Jurkat, Clone E6-1 (cell line): ENCODE measurements around the gene DAPK3.
"Not testable (repeated sequence)": the region's sequence is repeated elsewhere in the genome, so short reads cannot be mapped to it uniquely, and the experiment has no call there.

Source experiments
- DNase-seq: peaks from one replicate; pipeline ENCODE4 v3.0.0-alpha.2; 2011; ENCODE audit warnings: low read depth, low spot score
- H3K4me3 ChIP-seq: 2 replicates; pipeline ENCODE4 v1.5.1; 2011; ENCODE audit warnings: mild to moderate bottlenecking, low read length, control low read depth, moderate library complexity

Gene DAPK3

DNA sequence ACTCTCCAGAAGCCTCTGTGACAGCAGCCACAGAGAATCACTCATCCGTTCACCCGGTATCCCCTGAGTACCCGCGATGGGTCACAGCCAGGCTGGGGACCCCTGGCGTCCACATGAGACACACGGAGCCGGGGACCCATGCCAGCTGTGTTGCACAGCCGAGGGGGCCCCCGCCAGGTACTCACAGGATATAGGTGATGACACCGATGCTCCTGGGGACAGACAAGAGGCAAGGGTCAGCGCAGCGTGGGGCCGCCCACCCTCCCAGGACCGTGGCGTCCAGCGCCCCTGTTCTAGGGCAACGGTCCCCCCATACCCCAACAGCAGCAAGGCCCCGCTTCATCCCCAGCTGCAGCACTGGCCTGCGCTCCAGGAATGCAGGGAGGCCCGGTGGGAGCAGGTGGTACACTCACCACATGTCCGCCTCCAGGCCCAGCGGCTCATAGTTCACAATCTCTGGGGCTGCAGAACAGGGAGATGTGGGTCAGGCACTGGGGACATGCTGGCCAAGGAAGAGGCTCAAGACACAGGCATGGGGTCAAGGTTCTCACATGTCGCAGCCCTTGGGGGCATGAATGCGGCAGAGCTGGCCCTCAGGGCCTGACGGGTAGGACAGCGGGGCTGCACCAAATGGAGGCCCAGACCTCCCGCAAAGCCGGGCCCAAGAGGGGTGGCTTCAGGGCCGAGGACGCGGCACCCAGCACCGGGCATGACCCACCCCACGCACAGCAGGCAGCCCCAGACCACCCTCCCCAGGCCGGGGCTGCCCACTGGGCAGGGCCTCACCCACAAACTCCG, 7.2 kb downstream of the DAPK3 start:
- no peak overlapping the region for H3K4me3 ChIP-seq
- DNase-seq: no peak

GRCh38 chr19:3961007-3961406, 9.9 kb downstream of the DAPK3 start:
- no peak for DNase-seq
- no peak overlapping the region for H3K4me3 ChIP-seq

GRCh38 chr19:3959766-3960131, 11.2 kb downstream of the DAPK3 start:
- DNase-seq: no peak
- no peak overlapping the region for H3K4me3 ChIP-seq

DNA sequence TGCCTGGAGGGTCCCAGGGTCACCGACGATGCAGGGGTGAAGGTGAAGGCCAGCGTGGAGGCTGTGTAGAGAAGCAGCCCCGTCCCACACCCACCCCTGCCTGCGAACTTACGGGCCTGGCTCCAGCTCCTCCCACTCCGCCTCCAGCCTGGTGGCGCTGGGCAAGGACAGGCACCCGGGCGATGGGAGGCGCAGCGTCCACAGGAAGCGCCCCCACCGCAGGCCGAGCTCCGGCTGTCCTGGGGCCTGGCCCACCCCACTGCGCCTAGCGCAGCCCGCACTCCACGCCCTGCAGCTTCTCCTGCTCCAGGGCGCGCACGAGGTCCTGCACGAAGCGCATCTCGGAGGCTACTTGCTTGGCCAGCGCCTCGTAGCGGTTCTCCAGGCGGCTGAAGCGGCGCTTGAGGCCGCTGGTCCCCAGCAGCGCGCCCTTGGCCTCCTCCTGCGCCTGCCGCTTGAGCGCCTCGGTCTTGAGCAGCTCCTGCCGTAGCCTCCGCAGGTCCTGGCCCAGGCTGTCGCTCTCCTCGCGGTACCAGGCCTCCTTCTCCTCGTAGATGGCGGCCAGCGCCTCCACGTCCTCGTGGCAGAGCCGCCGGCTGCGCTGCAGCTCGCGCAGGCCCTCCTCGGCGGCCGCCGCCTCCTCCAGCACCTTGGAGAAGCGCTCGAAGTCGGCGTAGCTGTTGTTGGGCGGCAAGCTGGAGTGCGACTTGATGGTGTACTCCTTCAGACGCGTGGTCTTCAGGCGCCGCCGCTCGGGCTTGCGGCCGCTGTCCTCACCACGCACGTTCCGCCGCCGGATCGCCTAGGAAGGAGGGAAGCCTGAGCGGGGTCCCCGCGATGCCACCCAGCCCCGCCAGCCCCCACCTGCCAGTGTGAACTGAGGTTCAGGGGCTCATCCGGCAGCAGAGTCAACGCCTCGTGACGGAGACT, 11.8 kb downstream of the DAPK3 start:
- no peak for DNase-seq
- no peak overlapping the region for H3K4me3 ChIP-seq

DNA sequence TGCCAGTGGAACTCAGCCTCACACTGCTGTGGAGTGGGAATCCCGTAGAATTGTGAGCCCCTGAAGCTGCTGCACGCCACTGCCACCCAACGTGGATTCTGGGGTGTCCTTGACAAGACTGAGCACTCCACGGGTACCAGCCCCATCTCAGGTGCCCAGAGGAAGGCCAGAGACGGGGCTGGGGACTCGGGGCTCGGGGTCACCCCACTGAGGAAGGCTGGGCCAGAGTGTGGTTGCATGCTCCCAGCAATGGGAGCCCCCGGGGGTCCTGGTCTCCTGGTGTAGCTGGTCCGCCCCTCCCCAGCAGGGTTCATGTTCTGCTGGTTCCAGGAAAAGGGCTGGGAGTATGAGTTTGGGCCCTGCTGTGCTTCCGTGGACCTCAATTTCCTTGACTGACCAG, 15.2 kb downstream of the DAPK3 start:
- no peak overlapping the region for H3K4me3 ChIP-seq
- no peak for DNase-seq

GRCh38 chr19:3955276-3955675, 15.6 kb downstream of the DAPK3 start:
- not testable (repeated sequence) for H3K4me3 ChIP-seq, DNase-seq

DNA sequence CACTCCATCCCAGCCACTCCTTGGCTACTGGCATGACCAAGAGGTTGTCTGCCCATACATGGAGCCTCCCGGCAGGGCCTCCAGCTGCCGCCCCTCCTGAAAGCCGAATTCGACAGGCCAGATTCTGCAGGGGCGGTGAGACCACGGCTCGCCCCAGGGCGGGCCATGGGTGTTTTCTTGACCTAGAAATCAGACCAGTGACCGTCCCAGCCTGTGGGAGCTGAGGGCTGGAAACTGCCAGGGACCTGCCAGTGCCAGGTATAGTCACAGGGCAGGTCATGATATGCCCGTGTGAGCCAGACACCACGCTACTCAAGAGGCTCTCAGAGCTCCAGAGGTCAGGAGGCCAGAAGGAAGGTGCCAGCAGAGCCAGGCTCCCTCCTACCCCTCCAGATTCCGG, 16.8 kb downstream of the DAPK3 start:
- no peak overlapping the region for H3K4me3 ChIP-seq
- DNase-seq: no peak

DNA sequence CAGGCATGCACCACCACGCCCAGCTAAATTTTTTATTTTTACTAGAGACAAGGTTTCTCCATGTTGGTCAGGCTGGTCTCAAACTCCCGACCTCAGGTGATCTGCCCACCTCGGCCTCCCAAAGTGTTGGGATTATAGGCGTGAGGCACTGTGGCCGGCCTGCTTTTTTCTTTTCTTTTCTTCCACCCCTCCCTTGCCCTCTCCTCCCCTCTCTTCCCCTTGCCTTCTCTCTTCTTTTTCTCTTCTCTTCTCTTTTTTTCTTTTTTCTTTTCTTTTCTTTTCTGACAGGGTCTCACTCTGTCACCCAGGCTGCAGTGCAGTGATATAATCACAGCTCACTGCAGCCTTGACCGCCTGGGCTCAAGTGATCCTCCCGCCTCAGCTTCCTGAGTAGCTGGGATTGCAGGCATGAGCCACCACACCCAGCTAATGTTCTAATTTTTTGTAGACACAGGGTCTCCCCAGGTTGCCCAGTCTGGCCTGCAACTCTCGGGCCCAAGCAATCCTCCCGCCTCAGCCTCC, 18.1 kb downstream of the DAPK3 start:
- H3K4me3 ChIP-seq, DNase-seq: not testable (repeated sequence)

GRCh38 chr19:3950871-3951861, 19.7 kb downstream of the DAPK3 start:
- H3K4me3 ChIP-seq: no peak overlapping the region
- DNase-seq: no peak

GRCh38 chr19:3949997-3950859, 20.7 kb downstream of the DAPK3 start:
- DNase-seq: no peak
- H3K4me3 ChIP-seq: no peak overlapping the region

GRCh38 chr19:3949294-3949693, 21.6 kb downstream of the DAPK3 start:
- H3K4me3 ChIP-seq: no peak overlapping the region
- DNase-seq: no peak

DNA sequence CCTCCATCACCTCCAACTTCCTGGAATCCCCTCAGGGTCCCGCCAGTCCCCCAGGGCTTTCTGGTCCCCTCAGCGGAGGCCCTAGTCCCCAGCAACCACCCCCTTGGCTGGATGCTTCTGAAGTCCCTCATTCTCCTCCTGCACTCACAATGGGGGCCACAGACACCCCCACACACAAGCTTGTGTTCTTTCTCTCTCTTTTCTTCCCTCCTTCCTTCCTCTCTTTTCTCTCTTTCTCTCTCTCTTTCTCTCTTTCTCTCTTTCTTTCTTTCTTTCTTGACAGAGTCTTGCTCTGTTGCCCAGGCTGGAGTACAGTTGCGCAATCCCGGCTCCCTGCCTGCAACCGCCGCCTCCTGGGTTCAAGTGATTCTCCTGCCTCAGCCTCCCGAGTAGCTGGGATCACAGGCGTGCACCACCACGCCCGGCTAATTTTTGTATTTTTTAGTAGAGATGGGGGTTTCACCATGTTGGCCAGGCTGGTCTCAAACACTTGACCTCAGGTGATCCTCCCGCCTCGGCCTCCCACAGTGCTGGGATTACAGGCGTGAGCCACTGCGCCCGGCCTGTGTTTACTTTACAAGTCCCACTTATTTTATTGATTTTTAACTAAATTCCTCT, 23.5 kb downstream of the DAPK3 start:
- not testable (repeated sequence) for H3K4me3 ChIP-seq

DNA sequence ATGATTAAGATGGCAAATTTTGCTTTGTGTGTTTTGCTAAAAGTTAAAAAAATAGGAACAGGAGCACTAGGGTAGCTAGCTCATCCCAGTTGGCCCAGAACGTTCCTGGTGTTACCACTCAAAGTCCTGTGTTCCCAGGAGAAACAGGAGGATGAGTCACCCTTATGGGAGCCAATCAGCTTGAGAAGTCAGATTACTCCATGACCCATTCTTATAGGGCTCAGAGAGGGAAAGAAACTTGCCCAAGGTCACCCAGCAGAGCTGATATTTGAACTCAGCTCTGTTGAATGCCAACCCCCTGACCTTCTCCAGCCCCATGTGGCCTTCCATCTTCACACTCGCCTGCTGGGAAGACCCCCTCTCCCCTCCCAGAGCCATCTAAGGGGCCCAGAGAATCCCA, 25.1 kb downstream of the DAPK3 start:
- DNase-seq: no peak
- H3K4me3 ChIP-seq: no peak overlapping the region

More for the DNA sequence above, 23.5 kb downstream of the DAPK3 start:
- DNase-seq: not testable (repeated sequence)

GRCh38 chr19:3944018-3944721, 26.7 kb downstream of the DAPK3 start:
- DNase-seq: no peak
- no peak overlapping the region for H3K4me3 ChIP-seq

DNA sequence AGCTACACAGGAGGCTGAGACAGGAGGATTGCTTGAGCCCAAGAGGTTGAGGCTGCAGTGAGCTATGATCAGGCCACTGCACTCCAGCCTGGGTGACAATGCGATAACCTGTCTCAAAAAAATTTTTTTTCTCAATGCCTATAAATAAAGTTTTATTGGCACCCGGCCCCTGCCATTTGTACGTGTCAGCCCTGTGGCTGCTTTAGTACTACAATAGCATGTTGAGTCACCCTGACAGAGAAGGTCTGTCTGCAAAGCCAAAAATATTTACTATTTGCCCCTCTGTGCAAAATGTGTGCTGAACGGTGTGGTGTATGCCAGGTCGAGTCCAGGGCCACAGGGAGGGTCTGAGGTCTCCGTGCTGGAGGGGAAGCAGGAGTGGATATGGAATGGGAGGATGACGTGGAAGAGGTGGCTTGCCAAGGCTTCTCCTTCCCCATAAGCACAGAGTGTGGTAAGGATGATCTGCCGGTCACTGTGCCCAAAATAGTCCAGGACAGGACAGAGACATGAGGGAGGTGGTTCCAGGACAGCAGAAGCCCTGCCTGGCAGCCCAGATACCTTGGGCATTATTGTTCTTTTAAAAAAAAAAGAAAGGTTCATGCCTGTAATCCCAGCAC, 28.0 kb downstream of the DAPK3 start:
- H3K4me3 ChIP-seq: no peak overlapping the region
- DNase-seq: no peak

DNA sequence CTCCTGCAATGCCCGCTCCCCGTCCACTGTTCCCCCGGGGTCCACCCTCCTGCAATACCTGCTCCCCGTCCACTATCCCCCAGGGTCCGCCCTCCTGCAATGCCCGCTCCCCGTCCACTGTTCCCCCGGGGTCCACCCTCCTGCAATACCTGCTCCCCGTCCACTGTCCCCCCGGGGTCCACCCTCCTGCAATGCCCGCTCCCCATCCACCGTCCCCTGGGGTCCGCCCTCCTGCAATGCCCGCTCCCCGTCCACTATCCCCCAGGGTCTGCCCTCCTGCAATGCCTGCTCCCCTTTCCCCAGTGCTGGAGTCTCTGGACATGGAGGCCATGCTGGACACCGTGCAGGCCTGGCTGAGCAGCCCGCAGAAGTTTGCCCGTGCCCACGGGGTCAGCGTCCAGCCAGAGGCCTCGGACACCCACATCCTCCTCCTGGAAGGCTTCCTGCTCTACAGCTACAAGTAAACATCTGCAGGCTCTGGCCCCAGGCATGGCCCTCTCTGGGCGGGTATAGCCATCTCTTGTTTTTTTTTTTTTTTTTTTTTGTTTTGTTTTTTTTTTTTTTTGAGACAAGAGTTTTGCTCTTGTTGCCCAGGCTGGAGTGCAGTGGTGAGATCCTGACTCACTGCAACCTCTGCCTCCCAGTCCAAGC, 32.5 kb downstream of the DAPK3 start:
- DNase-seq: not testable (repeated sequence)

More for the DNA sequence above, 32.5 kb downstream of the DAPK3 start:
- H3K4me3 ChIP-seq: not testable (repeated sequence)
